HL-60 (cell line): Measurements from ENCODE around the gene DMD.

Experiments used
- CTCF ChIP-seq: IDR thresholded peaks from one replicate; pipeline ENCODE4 v1.5.1; 2011; ENCODE audit warnings: low read length, control low read depth, inconsistent platforms; ENCODE audit not compliant: insufficient read depth
- POLR2AphosphoS5 ChIP-seq: IDR thresholded peaks from 2 replicates; pipeline ENCODE4 v1.6.1; 2012; ENCODE audit warnings: low read depth
- REST ChIP-seq: IDR thresholded peaks from 2 replicates; pipeline ENCODE4 v1.6.1; 2012; ENCODE audit warnings: low read depth; ENCODE audit not compliant: insufficient replicate concordance

- TF ChIP-seq CTCF = no peak
- no peak for TF ChIP-seq POLR2AphosphoS5
- TF ChIP-seq REST = no peak
Observed at GRCh38 chrX:31893525-31893924, 1317.8 kb downstream of the DMD start.
